PC-3 (cell line): Measurements from ENCODE around the gene BPIFB1. TPM values are rescaled to one million over a fixed set of nuclear protein-coding genes. Genes with fewer than 3 reads are reported as not detected.

Source experiments
- ATAC-seq: fragments of 200-7000 bp; cut with Tn5 transposase; 2 replicates; pipeline ENCODE4 v1.9.1; 2020; ENCODE audit warnings: mild to moderate bottlenecking, moderate library complexity
- BruUV-seq: library from RNA; stranded (reverse); fragments of 400-500 nt; replicated peaks from 2 replicates; lab custom pipeline; 2021; lab: Mats Ljungman, UMichigan
- CTCF ChIA-PET: fragments of 300-600 bp; sonication (Branson Sonifier 250); formaldehyde crosslinking; loops from one replicate; lab custom pipeline; 2022; ENCODE audit warnings: antibody characterized with exemption; lab: Charles Lee
- POLR2A ChIA-PET: fragments of 300-600 bp; sonication (Branson Sonifier 250); formaldehyde crosslinking; loops from one replicate; lab custom pipeline; 2022; ENCODE audit warnings: antibody characterized with exemption; ENCODE audit not compliant: unreplicated experiment; lab: Charles Lee
- DNase-seq: peaks from one replicate; pipeline ENCODE4 v3.0.0-alpha.2; 2015
- H2AFZ ChIP-seq: fragments of 300-600 bp; sonication (generic); 2 replicates; pipeline ENCODE4 v1.6.0; 2016; ENCODE audit warnings: antibody characterized with exemption, low read length
- H3F3A ChIP-seq: fragments of 300-600 bp; sonication (generic); one replicate; pipeline ENCODE4 v1.6.0; 2017; ENCODE audit warnings: antibody characterized with exemption, low read length, control low read depth, mild to moderate bottlenecking; ENCODE audit not compliant: unreplicated experiment
- H3K27ac ChIP-seq: fragments of 300-600 bp; sonication (generic); 2 replicates; pipeline ENCODE4 v1.5.1; 2016; ENCODE audit warnings: mild to moderate bottlenecking, low read length
- H3K27me3 ChIP-seq: fragments of 300-600 bp; sonication (generic); 2 replicates; pipeline ENCODE4 v1.6.1; 2016; ENCODE audit warnings: low read length, mixed read lengths
- H3K36me3 ChIP-seq: fragments of 300-600 bp; sonication (generic); 2 replicates; pipeline ENCODE4 v1.6.1; 2016; ENCODE audit warnings: low read depth, mixed run types, low read length, mixed read lengths
- H3K4me1 ChIP-seq: fragments of 300-600 bp; sonication (generic); 2 replicates; pipeline ENCODE4 v1.5.1; 2016; ENCODE audit warnings: low read length; ENCODE audit not compliant: insufficient read depth
- H3K4me2 ChIP-seq: fragments of 300-600 bp; sonication (generic); 2 replicates; pipeline ENCODE4 v1.6.0; 2016; ENCODE audit warnings: low read length
- H3K4me3 ChIP-seq: fragments of 300-600 bp; sonication (generic); 2 replicates; pipeline ENCODE4 v1.5.1; 2016; ENCODE audit warnings: mild to moderate bottlenecking, low read length, mixed read lengths
- H3K79me2 ChIP-seq: fragments of 300-600 bp; sonication (generic); 2 replicates; pipeline ENCODE4 v1.6.1; 2017; ENCODE audit warnings: low read length, mixed read lengths
- H3K9ac ChIP-seq: fragments of 300-600 bp; sonication (generic); 2 replicates; pipeline ENCODE4 v1.6.0; 2016; ENCODE audit warnings: mild to moderate bottlenecking, low read length
- H3K9me2 ChIP-seq: fragments of 300-600 bp; sonication (generic); replicated peaks from 2 replicates; pipeline ENCODE4 v1.6.1; 2016; ENCODE audit warnings: mixed run types, low read length, mixed read lengths
- H3K9me3 ChIP-seq: fragments of 300-600 bp; sonication (generic); 2 replicates; pipeline ENCODE4 v1.6.1; 2016; ENCODE audit warnings: low read length, mixed read lengths
- H4K20me1 ChIP-seq: fragments of 300-600 bp; sonication (generic); 2 replicates; pipeline ENCODE4 v1.6.1; 2016; ENCODE audit warnings: low read length, mixed read lengths
- EZH2 ChIP-seq: fragments of 300-600 bp; sonication (generic); IDR thresholded peaks from one replicate; pipeline ENCODE4 v1.6.1; 2017; ENCODE audit warnings: antibody characterized with exemption, mild to moderate bottlenecking, low read length; ENCODE audit not compliant: unreplicated experiment
- EZH2phosphoT487 ChIP-seq: fragments of 300-600 bp; sonication (generic); IDR thresholded peaks from 2 replicates; pipeline ENCODE4 v1.6.1; 2018; ENCODE audit warnings: mild to moderate bottlenecking, antibody characterized with exemption, low read length, borderline replicate concordance
- intact Hi-C: fragments of 100-400 bp; cut with micrococcal nuclease; formaldehyde crosslinking; loops from 2 replicates; pipeline ENCODE4 v1.9.0; 2023
- total RNA-seq: library from RNA; depleted of rRNA; stranded (reverse); fragments of >200 nt; gene quantifications from 2 replicates; pipeline ENCODE4 v1.2.3, GENCODE V29; 2014
- TF ChIP-seq, protein P1 (sequence below): fragments of 300-600 bp; sonication (generic); conservative IDR thresholded peaks from 2 replicates; pipeline ENCODE4 v1.5.1; 2017; ENCODE audit warnings: antibody characterized with exemption, low read depth, mild to moderate bottlenecking, low read length

BPIFB1 gene
- total RNA-seq, 1 experiment from 2014 or later = not detected

DNA sequence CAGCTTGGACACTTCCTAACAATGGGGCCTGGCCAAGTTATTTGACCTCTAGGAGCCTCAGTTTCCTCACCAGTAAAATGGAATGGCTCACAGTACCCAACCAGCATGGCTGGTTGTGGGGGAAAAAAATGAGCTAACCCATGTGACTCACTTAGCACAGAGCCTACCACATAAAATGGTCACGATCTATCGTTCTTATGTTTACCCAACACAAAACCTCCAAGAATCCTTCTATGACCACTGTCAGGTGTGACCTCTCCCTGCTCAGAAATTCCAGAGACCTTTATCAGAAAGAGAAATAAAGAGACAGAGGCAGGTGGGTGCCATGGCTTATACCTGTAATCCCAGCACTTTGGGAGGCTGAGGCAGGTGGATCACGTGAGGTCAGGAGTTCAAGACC lies 39.4 kb downstream of the BPIFB1 start:
- no peak overlapping the region for H2AFZ ChIP-seq
- H4K20me1 ChIP-seq = no peaks in the 10 kb centered on the region
- H3K36me3 ChIP-seq = no peaks in the 10 kb centered on the region
- no peaks in the 10 kb centered on the region for H3K79me2 ChIP-seq
- DNase-seq (peak; percentile 63), ATAC-seq (0 out of 2 replicates have a peak, but pooled peaks have one; percentile 20)
- no peaks in the 10 kb centered on the region for H3F3A ChIP-seq
- intact Hi-C loops = no loop called here
- no peak overlapping the region for H3K4me2 ChIP-seq
- H3K4me1 ChIP-seq = no peaks in the 10 kb centered on the region
- ChIA-PET POLR2A (no interaction called here), CTCF (no interaction called here)
- peaks cover 15% of the 10 kb centered on the region for H3K27me3 ChIP-seq
- no peak overlapping the region for H3K4me3 ChIP-seq
- H3K27ac ChIP-seq = no peak overlapping the region
- BruUV-seq = no TSS peak
- no peaks in the 10 kb centered on the region for H3K9me2 ChIP-seq
- no peak for TF ChIP-seq EZH2
- TF ChIP-seq, protein P1, sequence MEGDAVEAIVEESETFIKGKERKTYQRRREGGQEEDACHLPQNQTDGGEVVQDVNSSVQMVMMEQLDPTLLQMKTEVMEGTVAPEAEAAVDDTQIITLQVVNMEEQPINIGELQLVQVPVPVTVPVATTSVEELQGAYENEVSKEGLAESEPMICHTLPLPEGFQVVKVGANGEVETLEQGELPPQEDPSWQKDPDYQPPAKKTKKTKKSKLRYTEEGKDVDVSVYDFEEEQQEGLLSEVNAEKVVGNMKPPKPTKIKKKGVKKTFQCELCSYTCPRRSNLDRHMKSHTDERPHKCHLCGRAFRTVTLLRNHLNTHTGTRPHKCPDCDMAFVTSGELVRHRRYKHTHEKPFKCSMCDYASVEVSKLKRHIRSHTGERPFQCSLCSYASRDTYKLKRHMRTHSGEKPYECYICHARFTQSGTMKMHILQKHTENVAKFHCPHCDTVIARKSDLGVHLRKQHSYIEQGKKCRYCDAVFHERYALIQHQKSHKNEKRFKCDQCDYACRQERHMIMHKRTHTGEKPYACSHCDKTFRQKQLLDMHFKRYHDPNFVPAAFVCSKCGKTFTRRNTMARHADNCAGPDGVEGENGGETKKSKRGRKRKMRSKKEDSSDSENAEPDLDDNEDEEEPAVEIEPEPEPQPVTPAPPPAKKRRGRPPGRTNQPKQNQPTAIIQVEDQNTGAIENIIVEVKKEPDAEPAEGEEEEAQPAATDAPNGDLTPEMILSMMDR = no peak
- H3K9me3 ChIP-seq = no peaks in the 10 kb centered on the region
- H3K9ac ChIP-seq = no peak overlapping the region

DNA sequence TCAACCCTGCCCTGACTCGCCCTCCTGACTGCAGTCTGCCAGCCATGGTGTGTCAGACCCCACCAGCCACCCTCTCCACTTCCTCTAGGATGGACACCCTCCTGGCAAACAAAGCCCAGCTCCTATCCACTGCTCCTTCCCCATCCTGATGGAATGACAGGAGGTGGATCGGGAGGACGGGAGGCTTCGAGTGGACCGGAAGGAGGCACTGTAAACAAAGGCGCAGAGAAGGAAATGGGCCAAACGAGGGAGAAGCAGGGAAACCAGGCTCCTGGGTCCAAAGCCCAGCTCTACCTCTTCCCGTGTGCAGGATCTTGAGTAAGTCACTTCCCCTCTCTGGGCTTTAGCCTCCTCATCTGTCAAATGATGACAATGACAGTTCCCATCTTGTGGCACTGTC lies 40.2 kb downstream of the BPIFB1 start:
- ChIA-PET CTCF (no interaction called here), POLR2A (no interaction called here)
- H3K4me3 ChIP-seq = no peak overlapping the region
- H3K9me2 ChIP-seq = no peaks in the 10 kb centered on the region
- H3F3A ChIP-seq = no peaks in the 10 kb centered on the region
- DNase-seq (no peak), ATAC-seq (no peak)
- no TSS peak for BruUV-seq
- H3K9ac ChIP-seq = no peak overlapping the region
- TF ChIP-seq EZH2 (no peak), EZH2phosphoT487 (no peak)
- TF ChIP-seq, protein P1 = no peak
- peaks cover 10% of the 10 kb centered on the region for H3K27me3 ChIP-seq
- no peak overlapping the region for H3K27ac ChIP-seq
- H3K79me2 ChIP-seq = no peaks in the 10 kb centered on the region
- no peaks in the 10 kb centered on the region for H4K20me1 ChIP-seq
- no peak overlapping the region for H3K4me2 ChIP-seq
- H2AFZ ChIP-seq = no peak overlapping the region
- no peaks in the 10 kb centered on the region for H3K9me3 ChIP-seq
- intact Hi-C loops = no loop called here
- no peaks in the 10 kb centered on the region for H3K4me1 ChIP-seq
- no peaks in the 10 kb centered on the region for H3K36me3 ChIP-seq

DNA sequence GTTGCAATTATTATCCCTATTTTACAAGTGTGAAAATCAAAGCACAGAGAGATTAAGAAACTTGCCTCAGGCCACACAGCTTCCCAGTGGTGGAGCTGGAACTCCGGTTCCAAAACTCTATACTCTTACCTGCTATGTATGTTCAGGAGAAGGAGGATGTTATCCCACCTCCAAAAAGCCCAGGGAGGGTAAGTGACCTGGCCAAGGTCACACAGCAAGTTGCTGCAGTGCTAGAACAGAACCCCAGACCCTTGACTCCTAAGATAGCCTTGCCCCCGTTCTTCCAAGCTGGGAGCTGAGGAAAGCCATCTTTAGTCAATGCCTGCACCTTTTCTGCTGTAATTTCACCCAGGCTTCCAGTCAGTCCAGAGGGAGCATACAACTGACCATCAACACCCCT lies 42.3 kb downstream of the BPIFB1 start:
- Histone ChIP-seq H3K4me3 (no peak overlapping the region), H3K36me3 (no peaks in the 10 kb centered on the region), H3K79me2 (no peaks in the 10 kb centered on the region), H3K4me1 (no peaks in the 10 kb centered on the region), H3K4me2 (no peak overlapping the region), H3F3A (no peaks in the 10 kb centered on the region), H3K27me3 (peaks cover 24% of the 10 kb centered on the region), H4K20me1 (no peaks in the 10 kb centered on the region), H3K9me2 (no peaks in the 10 kb centered on the region), H2AFZ (no peak overlapping the region), H3K9me3 (no peaks in the 10 kb centered on the region), H3K9ac (no peak overlapping the region), H3K27ac (no peak overlapping the region)
- ATAC-seq = no peak
- intact Hi-C loops = no loop called here
- TF ChIP-seq EZH2phosphoT487 (no peak), EZH2 (no peak)
- TF ChIP-seq, protein P1 = no peak
- DNase-seq = no peak
- no TSS peak for BruUV-seq
- CTCF ChIA-PET = no interaction called here
- POLR2A ChIA-PET = no interaction called here
